GM10266 (cell line): ENCODE data around the gene GALNT5.
"Not testable (repeated sequence)": the region's sequence is repeated elsewhere in the genome, so short reads cannot be mapped to it uniquely, and the experiment has no call there.

Experiments used
- DNase-seq: peaks from one replicate; pipeline ENCODE4 v3.0.0; 2012; ENCODE audit errors: extremely low spot score
- TF ChIP-seq, protein P1 (sequence below): IDR thresholded peaks from 2 replicates; pipeline ENCODE4 v1.5.1; 2012; ENCODE audit warnings: mild to moderate bottlenecking, low read depth; ENCODE audit not compliant: control insufficient read depth, insufficient read depth; ENCODE audit errors: missing control alignments

GALNT5 gene

GRCh38 chr2:157269060-157269459, 11.6 kb downstream of the GALNT5 start:
- TF ChIP-seq, protein P1, sequence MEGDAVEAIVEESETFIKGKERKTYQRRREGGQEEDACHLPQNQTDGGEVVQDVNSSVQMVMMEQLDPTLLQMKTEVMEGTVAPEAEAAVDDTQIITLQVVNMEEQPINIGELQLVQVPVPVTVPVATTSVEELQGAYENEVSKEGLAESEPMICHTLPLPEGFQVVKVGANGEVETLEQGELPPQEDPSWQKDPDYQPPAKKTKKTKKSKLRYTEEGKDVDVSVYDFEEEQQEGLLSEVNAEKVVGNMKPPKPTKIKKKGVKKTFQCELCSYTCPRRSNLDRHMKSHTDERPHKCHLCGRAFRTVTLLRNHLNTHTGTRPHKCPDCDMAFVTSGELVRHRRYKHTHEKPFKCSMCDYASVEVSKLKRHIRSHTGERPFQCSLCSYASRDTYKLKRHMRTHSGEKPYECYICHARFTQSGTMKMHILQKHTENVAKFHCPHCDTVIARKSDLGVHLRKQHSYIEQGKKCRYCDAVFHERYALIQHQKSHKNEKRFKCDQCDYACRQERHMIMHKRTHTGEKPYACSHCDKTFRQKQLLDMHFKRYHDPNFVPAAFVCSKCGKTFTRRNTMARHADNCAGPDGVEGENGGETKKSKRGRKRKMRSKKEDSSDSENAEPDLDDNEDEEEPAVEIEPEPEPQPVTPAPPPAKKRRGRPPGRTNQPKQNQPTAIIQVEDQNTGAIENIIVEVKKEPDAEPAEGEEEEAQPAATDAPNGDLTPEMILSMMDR, result no peak

DNA sequence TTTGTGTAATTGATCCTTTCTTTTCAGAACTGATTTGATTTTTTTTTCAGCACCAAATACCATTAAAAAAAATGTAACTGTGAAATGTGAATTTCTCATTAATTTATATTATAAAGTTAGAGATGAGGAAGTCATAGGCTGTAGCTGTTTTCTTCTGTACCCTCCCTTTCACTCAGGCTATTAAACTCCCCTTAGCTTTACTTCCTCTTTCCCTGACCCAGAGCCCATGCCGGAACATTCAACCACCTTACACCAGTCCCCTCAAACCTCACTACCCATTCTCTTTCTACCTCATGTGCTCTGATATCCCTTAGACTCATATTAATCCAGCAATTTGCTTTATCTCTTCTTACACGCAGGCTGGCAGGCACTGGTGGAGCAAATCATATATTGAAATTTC, 12.4 kb downstream of the GALNT5 start:
- no peak for DNase-seq
- TF ChIP-seq, protein P1, result no peak

More at GRCh38 chr2:157269060-157269459, 11.6 kb downstream of the GALNT5 start:
- no peak for DNase-seq

GRCh38 chr2:157271590-157272203, 14.2 kb downstream of the GALNT5 start:
- TF ChIP-seq, protein P1, result no peak
- DNase-seq, result no peak

- DNase-seq, result not testable (repeated sequence)
Observed at GRCh38 chr2:157279311-157279710, 21.8 kb downstream of the GALNT5 start.

DNA sequence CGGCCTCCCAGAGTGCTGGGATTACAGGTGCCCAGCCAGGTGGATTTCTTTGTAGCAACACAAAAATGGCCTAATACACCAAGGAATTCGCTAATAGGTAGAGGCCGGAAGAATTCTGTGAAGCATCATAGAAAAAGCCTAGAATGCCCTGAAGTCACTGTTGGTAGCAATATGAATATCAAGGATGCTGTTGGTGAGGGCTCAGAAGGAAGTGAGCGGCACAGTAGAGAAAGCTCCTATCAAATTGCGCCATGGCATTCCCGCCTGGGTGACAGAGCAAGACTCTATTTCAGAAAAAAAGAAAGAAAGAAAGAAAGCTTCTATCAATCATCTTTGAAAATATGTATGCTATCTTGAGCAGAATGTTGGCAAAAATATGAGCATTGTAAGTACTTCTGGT, 23.8 kb downstream of the GALNT5 start:
- TF ChIP-seq, protein P1, result no peak
- no peak for DNase-seq

GRCh38 chr2:157283468-157283867, 26.0 kb downstream of the GALNT5 start:
- DNase-seq, result no peak
- TF ChIP-seq, protein P1, result no peak

- DNase-seq, result no peak
- TF ChIP-seq, protein P1, result no peak
Observed at GRCh38 chr2:157287160-157287559, 29.7 kb downstream of the GALNT5 start.

- DNase-seq, result no peak
- TF ChIP-seq, protein P1, result no peak
Observed at GRCh38 chr2:157290525-157290924, 33.0 kb downstream of the GALNT5 start.
